Endothelial cell of umbilical vein (primary cell): ENCODE data around the gene IRF3. TPM values are rescaled to one million over a fixed set of nuclear protein-coding genes. Genes with fewer than 3 reads are reported as not detected.

ENCODE experiments used
- BruUV-seq: library from RNA; stranded (reverse); fragments of 400-500 nt; replicated peaks from 2 replicates; lab custom pipeline; 2021; lab: Mats Ljungman, UMichigan
- CTCF ChIA-PET: fragments of 300-600, 350-600 bp; sonication (Branson Sonifier 250); formaldehyde crosslinking; loops from one replicate; lab custom pipeline; 2021; ENCODE audit warnings: antibody characterized with exemption, inconsistent platforms; lab: Charles Lee
- POLR2A ChIA-PET: fragments of 300-600, 350-600 bp; sonication (Branson Sonifier 250); formaldehyde crosslinking; loops from one replicate; lab custom pipeline; 2021; ENCODE audit warnings: antibody characterized with exemption, inconsistent platforms; lab: Charles Lee
- DNase-seq: peaks from one replicate; pipeline ENCODE4 v3.0.0-alpha.2; 2011; ENCODE audit warnings: low read depth, low spot score
- FAIRE-seq: peaks from 2 replicates; lab custom pipeline; 2011; peaks lifted over from hg19 to GRCh38; lab: Jason Lieb, UNC
- H2AFZ ChIP-seq: 2 replicates; pipeline ENCODE4 v1.6.0; 2012; ENCODE audit warnings: low read depth, low read length, control low read depth, inconsistent platforms
- H3K27ac ChIP-seq: 2 replicates; pipeline ENCODE4 v1.5.1; 2011; ENCODE audit warnings: low read depth, mild to moderate bottlenecking, control low read depth, low read length, moderate library complexity; ENCODE audit not compliant: insufficient read depth
- H3K27me3 ChIP-seq, 2 experiments: 2 replicates each; pipeline versions ENCODE4 v1.6.0 to v1.6.1; 2011; ENCODE audit warnings: low read length in 2 of 2, mixed read lengths in 1 of 2; ENCODE audit not compliant: control insufficient read depth in 2 of 2, insufficient read depth in 2 of 2
- H3K36me3 ChIP-seq, 2 experiments: 2 replicates in 1 of 2; 3 replicates in 1 of 2; pipeline ENCODE4 v1.5.1; 2011; ENCODE audit warnings: low read length in 2 of 2, mild to moderate bottlenecking in 1 of 2, moderate library complexity in 1 of 2; ENCODE audit not compliant: control insufficient read depth in 2 of 2, insufficient read depth in 2 of 2; ENCODE audit errors: extremely low read depth in 1 of 2
- H3K4me1 ChIP-seq: 3 replicates; pipeline ENCODE4 v1.5.1; 2011; ENCODE audit warnings: mild to moderate bottlenecking, low read length; ENCODE audit not compliant: control insufficient read depth, insufficient read depth; ENCODE audit errors: extremely low read depth
- H3K4me2 ChIP-seq: 2 replicates; pipeline ENCODE4 v1.6.1; 2011; ENCODE audit warnings: low read length, control low read depth, mixed read lengths; ENCODE audit not compliant: insufficient read depth
- H3K4me3 ChIP-seq, 3 experiments: fragments of 200-600 bp in 1 of 3; sonication (generic), shearing (Covaris generic) in 1 of 3; replicated peaks in 1 of 3; 2 replicates each; pipeline ENCODE4 v1.5.1; 2011 to 2016; ENCODE audit warnings: control low read depth in 3 of 3, low read length in 3 of 3, mild to moderate bottlenecking in 2 of 3, inconsistent platforms in 1 of 3, low read depth in 1 of 3, moderate library complexity in 1 of 3; ENCODE audit not compliant: insufficient read depth in 1 of 3
- H3K79me2 ChIP-seq: 2 replicates; pipeline ENCODE4 v1.6.0; 2012; ENCODE audit warnings: low read length, inconsistent platforms; ENCODE audit not compliant: control insufficient read depth, insufficient read depth
- H3K9ac ChIP-seq: replicated peaks from 2 replicates; pipeline ENCODE3; 2011; ENCODE audit warnings: low read length, control low read depth; ENCODE audit not compliant: insufficient read depth; ENCODE audit errors: extremely low read depth
- H3K9me1 ChIP-seq: replicated peaks from 3 replicates; pipeline ENCODE4 v1.6.0; 2011; ENCODE audit warnings: mild to moderate bottlenecking, low read length; ENCODE audit not compliant: control insufficient read depth, insufficient read depth; ENCODE audit errors: extremely low read depth
- H3K9me3 ChIP-seq: replicated peaks from 2 replicates; pipeline ENCODE4 v1.5.1; 2012; ENCODE audit warnings: low read length, inconsistent platforms; ENCODE audit not compliant: control insufficient read depth, insufficient read depth
- H4K20me1 ChIP-seq: replicated peaks from 2 replicates; pipeline ENCODE3; 2011; ENCODE audit warnings: mild to moderate bottlenecking, low read length; ENCODE audit not compliant: control insufficient read depth, insufficient read depth; ENCODE audit errors: extremely low read depth
- CTCF ChIP-seq, 2 donors: IDR thresholded peaks; 1 replicate in 1 of 2; 2 replicates in 1 of 2; pipeline ENCODE4 v1.5.1; 2011; ENCODE audit warnings: low read length in 2 of 2, mild to moderate bottlenecking in 2 of 2, moderate library complexity in 2 of 2, control low read depth in 1 of 2, inconsistent platforms in 1 of 2, low read depth in 1 of 2; ENCODE audit not compliant: insufficient read depth in 1 of 2; ENCODE audit errors: extremely low read depth in 1 of 2
- EZH2 ChIP-seq: IDR thresholded peaks from 2 replicates; pipeline ENCODE4 v1.6.1; 2012; ENCODE audit warnings: borderline replicate concordance, low read depth, mild to moderate bottlenecking, moderate library complexity, low read length, inconsistent platforms; ENCODE audit not compliant: severe bottlenecking
- FOS ChIP-seq: IDR thresholded peaks from 2 replicates; pipeline ENCODE4 v1.6.1; 2011; ENCODE audit warnings: mild to moderate bottlenecking, low read length, moderate library complexity, borderline replicate concordance; ENCODE audit not compliant: insufficient read depth
- GATA2 ChIP-seq: IDR thresholded peaks from 2 replicates; pipeline ENCODE4 v1.7.0; 2011; ENCODE audit warnings: low read depth, mild to moderate bottlenecking, moderate library complexity, mixed read lengths, low read length; ENCODE audit not compliant: insufficient read length, insufficient read depth
- JUN ChIP-seq: IDR thresholded peaks from 2 replicates; pipeline ENCODE4 v1.6.1; 2011; ENCODE audit warnings: borderline replicate concordance, low read depth; ENCODE audit not compliant: insufficient read length, insufficient read depth
- MYC ChIP-seq: IDR thresholded peaks from one replicate; pipeline ENCODE4 v1.6.1; 2011; ENCODE audit warnings: mild to moderate bottlenecking, low read depth, low read length
- POLR2A ChIP-seq: IDR thresholded peaks from 2 replicates; pipeline ENCODE4 v1.6.1; 2012; ENCODE audit warnings: low read depth, mild to moderate bottlenecking, control low read depth, low read length
- POLR2AphosphoS5 ChIP-seq: IDR thresholded peaks from 2 replicates; pipeline ENCODE4 v1.6.1; 2012; ENCODE audit warnings: low read depth, mild to moderate bottlenecking, control low read depth, low read length, moderate library complexity; ENCODE audit not compliant: insufficient read depth
- dilution Hi-C: fragments of 300-500 bp; cut with MboI; formaldehyde crosslinking; loops from one replicate; pipeline ENCODE4 v1.15.0; 2019; ENCODE audit warnings: low sequenced_read_pairs; ENCODE audit not compliant: extremely low pct_ligation_motif_present
- intact Hi-C: fragments of 100-400 bp; cut with micrococcal nuclease; formaldehyde crosslinking; loops from one replicate; pipeline ENCODE4 v1.10.0; 2022
- polyA plus RNA-seq, 4 experiments: library from polyadenylated mRNA; depleted of rRNA in 3 of 4; stranded (reverse) in 3 of 4; unstranded in 1 of 4; fragments of >200 nt; gene quantifications; 2 replicates each; pipeline versions ENCODE4 v1.2.1 to v1.2.3, GENCODE V29; 2011 to 2012; ENCODE audit warnings: missing spikeins in 1 of 4
- total RNA-seq: library from RNA; stranded (reverse); gene quantifications from 2 replicates; pipeline ENCODE4 v1.2.3, GENCODE V29; 2021
- TF ChIP-seq, protein P1 (sequence below): IDR thresholded peaks from 2 replicates; pipeline ENCODE4 v1.6.1; 2011; ENCODE audit not compliant: insufficient read depth, insufficient read length

IRF3 gene
- total and polyA plus RNA-seq, 2 donors (not counting 3 experiments of a cell fraction or from before 2014, with no cell fraction given): 64.8 to 73.5 TPM

DNA sequence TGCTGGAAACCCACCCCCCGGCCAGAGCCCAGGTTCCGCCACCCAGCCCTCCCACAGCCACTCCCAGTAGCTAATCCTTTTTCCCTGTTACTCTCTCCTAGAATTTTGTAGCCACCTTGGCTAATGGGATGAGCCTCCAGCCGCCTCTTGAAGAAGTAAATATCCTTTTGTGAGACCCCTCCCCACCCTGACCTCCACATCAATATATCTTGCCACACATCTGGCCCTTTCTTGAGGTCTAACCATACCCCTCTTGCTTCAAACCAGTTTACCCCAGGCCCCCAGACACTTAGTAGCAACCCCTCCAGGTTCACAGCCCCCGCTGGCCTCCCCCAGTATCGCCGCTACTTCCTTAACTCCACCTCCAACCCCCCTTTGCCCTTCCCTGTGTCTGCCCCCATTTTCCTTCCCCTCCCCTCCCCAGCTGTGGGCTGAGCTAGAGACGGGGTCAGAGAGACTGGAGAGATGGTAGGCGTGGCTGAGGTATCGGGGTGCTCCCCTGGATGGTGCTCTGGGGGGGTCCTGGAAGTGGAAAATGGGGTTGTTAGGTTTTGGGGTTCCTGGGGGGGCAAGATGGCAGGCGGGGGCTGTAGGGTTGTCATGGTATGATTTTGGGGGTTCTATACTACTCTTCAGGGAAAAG is 14.2 kb upstream of the IRF3 start:
- Histone ChIP-seq H3K9me1 (no peaks in the 10 kb centered on the region), H3K9me3 (no peaks in the 10 kb centered on the region), H3K27ac (no peak overlapping the region), H3K4me1 (peaks cover 23% of the 10 kb centered on the region), H4K20me1 (no peaks in the 10 kb centered on the region), H3K4me2 (no peak overlapping the region), H3K4me3 (no peak overlapping the region), H3K79me2 (peaks cover 47% of the 10 kb centered on the region), H3K9ac (no peak overlapping the region), H3K27me3 (no peaks in the 10 kb centered on the region), H3K36me3 (peaks cover 7 to 18% of the 10 kb centered on the region in 2 experiments), H2AFZ (no peak overlapping the region)
- intact Hi-C loops: loop anchor here (5.0 kb wide), 1 partner anchor 187 kb away; the partner anchor contains the start of gene PNKP
- TF ChIP-seq, protein P1, sequence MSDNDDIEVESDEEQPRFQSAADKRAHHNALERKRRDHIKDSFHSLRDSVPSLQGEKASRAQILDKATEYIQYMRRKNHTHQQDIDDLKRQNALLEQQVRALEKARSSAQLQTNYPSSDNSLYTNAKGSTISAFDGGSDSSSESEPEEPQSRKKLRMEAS: no peak
- TF ChIP-seq POLR2AphosphoS5 (no peak), GATA2 (no peak), JUN (no peak), EZH2 (no peak), POLR2A (no peak), FOS (no peak), MYC (no peak), CTCF (IDR thresholded peaks at IDR 0.05; ENCODE audit: extremely low read depth in 1 of 2, insufficient read depth in 1 of 2, low read depth in 1 of 2, low read length in 2 of 2) (no peak)
- no TSS peak for BruUV-seq
- dilution Hi-C loops: no loop called here
- DNase-seq (no peak), FAIRE-seq (no peak)
- CTCF ChIA-PET: interaction anchor here (0.6 to 1.3 kb wide), 3 partner anchors 9 to 206 kb away, joined by 3 to 4 read pairs (median 3); no protein-coding TSS in a partner anchor
- POLR2A ChIA-PET: no interaction called here
